GM18873 (cell line): Measurements from ENCODE around the gene UEVLD.

Experiments used
- ATAC-seq: cut with Tn5 transposase; IDR thresholded peaks from one replicate; pipeline ENCODE4 v1.9.1; 2021; ENCODE audit warnings: mild to moderate bottlenecking, moderate library complexity, moderate number of reproducible peaks; ENCODE audit not compliant: unreplicated experiment, low FRiP score

The UEVLD gene

DNA sequence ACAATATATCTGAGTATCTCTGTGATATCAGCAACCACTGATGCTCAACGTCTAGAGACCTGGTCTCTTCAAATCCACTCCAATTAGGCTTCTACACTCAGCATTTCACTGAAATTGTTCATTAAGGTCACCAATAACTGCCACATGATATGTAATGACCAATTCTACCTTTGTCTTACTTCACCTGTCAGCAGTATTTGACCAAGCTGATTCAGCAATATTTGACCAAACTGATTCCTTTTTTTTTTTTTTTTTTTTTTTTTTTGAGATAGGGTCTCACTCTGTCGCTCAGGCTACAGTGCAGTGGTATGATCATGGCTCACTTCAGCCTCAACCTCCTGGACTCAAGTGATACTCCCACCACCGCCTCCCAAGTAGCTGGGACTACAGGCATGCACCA is 67.4 kb downstream of the UEVLD start:
- ATAC-seq: no peak

DNA sequence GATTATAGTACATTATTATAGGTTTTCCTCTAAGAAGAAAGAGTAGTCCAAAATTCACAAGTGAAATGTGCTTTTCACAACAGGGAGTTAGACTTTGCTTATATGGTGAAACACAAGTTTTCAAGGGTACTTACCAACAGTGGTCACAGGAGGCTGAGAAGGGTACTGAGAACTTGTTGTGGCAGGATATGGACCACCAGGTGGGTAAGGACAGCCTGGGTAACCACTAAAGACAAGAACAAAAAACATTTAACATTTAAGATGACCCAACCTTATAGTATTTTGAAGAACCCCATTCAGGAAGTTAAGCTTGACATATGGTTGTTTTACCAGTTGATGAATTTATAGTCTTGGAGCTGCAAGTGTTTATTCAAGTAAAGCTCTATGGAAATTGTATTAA is 86.2 kb downstream of the UEVLD start:
- ATAC-seq: no peak

DNA sequence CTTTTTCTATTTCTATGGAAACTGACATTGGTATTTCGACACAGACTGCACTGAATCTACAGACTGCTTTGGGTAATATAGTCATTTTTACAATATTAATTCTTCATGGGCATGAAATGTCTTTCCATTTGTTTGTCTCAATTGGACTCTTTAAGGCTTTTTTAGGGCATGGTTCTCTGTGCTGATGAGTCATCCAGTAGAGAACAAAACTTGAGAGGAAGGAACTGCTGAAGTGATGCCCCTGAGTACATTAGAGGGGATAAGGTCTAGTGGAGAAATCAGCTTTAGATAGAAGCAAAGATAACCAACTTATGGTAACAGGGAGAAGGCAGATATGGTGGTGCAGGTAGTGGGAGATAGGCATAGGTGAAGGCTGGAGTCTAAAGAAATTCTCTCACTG is 86.9 kb downstream of the UEVLD start:
- ATAC-seq: no peak

- ATAC-seq: no peak
Measured at GRCh38 chr11:18498039-18498438, 90.5 kb downstream of the UEVLD start.

GRCh38 chr11:18495703-18496102 is 92.8 kb downstream of the UEVLD start:
- ATAC-seq: no peak

DNA sequence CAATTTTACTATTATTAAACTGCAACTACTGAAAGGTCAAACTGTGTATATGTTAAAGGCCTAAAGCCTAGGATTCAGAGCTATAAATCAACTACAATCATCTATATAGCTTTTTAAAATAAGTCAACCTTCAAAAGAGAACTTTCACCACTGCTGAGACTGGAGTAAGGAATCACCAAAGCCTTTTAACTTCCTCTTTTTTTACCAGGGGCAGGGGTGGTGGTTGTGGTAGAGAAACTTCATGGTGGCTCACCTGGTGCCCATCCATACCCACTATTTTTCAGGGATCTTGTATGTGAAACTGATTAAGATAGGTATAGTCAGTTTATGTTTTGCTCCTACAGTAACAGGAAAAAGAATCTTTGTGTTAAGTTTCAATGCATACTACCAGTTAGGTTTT is 93.3 kb downstream of the UEVLD start:
- ATAC-seq: no peak

DNA sequence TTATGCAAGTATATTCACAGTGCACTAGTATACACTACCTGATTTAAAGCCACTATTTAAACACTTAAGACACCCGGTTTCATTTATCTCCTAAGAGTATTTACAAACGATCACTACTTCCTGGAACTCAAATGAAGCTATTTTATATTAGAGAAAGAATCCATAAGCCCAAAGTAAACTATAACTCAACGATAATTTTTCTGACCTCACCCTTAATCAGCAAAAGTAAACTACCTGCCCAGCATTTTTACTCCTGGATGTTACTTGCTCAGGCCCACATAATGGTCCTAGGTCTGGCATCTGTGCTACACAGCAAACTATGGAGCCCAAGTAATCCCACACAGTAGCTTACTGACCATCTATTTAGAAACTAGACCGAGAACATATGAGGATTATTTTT is 95.2 kb downstream of the UEVLD start:
- no peak for ATAC-seq

DNA sequence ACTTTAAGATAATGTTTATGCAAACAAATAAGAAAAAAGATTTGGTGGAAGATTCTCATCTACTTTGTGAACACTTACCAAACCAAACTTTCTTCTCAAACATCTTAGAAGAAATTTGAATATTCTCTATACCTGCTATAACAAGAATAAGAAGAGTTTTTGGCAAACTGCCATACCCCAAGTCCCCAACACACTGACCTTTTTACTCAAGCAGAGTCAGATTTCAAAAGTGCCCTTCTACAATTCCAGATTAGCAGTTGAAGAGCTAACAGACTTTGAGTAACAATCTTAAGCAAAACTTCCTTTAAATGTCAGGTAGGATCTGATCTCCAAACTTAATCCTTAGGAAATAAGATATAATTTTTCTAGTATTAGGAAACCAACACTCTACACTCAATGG is 95.6 kb downstream of the UEVLD start:
- no peak for ATAC-seq

GRCh38 chr11:18491924-18492323 is 96.6 kb downstream of the UEVLD start:
- ATAC-seq: no peak

GRCh38 chr11:18490736-18491485 is 97.6 kb downstream of the UEVLD start:
- no peak for ATAC-seq

DNA sequence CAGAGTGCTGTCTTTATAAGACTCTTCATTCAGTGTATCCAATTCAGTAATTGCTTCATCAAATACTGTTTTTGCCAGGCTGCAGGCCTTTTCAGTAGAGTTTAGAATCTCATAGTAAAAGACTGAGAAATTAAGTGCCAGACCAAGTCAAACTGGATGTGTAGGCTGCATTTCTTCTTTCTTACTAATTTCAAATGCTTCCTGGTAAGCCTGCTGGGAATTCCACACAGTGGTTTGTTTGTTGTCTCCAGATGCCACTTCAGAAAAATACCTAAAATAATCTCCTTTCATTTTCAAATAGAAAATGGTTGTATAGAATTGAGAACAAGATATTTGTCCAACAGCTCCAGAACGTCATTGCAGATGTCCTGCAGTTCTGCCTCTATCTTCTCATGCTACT is 98.2 kb downstream of the UEVLD start:
- no peak for ATAC-seq

DNA sequence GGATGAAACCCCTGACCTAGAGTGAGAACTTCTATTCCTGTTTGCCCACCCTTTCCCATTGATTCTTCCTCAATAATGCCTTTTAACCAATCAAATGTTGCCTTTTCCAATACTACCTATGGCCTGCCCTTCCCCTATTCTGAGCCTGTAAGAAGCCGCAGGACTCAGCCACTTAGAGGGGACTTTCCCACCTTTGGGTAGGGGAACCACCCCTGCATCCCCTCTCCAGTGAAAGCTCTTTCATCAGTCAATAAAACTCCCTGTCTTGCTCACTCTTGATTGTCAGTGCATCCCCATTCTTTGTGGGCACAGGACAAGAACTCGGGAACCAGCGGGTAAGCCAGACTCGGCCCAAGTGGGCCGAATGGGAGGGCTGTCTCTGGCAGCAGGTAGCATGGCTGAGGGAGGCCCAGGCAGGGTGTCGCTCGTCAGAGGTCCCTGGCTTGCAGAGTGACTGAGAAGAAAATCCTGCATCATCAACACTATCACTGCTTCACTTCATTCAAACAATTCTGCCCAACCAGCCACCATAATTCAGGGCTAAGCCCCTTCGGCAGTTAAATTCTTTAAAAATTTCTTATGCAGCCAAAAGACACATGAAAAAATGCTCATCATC is 102.5 kb downstream of the UEVLD start:
- peak; percentile 64 for ATAC-seq
